RPMI7951 (cell line): ENCODE measurements around the gene FGGY. TPM values are rescaled to one million over a fixed set of nuclear protein-coding genes. Genes with fewer than 3 reads are reported as not detected.

Experiments used
- DNase-seq: peaks from one replicate; pipeline ENCODE4 v3.0.0-alpha.2; 2012; ENCODE audit warnings: low read depth
- total RNA-seq: library from RNA; depleted of rRNA; stranded (reverse); fragments of >200 nt; shearing (Covaris generic); gene quantifications from 2 replicates; pipeline ENCODE4 v1.2.3, GENCODE V29; 2014

Gene FGGY
- total RNA-seq, 1 experiment from 2014 or later: 7.2 TPM

GRCh38 chr1:59678040-59678439, 381.1 kb downstream of the FGGY start:
- DNase-seq: no peak

DNA sequence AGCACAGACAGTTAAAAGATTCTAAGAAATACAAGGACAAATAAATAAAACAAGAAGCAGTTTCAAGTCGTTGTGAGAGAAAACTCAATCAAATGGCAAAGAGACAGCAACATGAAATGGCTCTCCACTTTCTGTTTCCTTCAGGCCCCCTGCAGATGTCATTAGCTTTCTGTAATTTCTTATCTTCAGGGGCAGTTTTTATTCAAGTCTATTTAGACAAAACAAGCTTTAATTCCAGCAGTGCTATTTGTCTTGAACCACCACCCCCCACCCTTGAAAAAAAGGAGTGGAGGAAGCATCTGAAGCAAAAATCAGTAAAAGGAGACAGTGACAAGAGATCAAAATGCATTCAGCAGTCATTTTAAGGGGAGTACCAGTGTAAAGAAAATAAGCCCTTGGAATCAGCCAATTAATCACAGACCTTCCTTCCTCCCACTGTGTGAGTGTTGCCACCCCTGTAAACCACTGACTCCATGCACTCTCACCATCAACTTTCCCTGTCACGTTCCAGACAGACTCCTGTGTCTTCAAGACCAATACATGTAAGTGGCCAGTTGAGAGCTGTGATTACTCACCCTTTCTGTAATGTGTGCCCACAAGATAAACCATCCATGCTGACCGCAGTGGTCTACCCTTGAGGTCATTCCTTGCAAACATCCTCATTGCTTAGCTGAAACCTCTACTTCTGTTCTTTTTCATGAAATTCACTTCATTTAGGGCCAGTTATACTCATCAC, 381.8 kb downstream of the FGGY start:
- peak; percentile 99 for DNase-seq

DNA sequence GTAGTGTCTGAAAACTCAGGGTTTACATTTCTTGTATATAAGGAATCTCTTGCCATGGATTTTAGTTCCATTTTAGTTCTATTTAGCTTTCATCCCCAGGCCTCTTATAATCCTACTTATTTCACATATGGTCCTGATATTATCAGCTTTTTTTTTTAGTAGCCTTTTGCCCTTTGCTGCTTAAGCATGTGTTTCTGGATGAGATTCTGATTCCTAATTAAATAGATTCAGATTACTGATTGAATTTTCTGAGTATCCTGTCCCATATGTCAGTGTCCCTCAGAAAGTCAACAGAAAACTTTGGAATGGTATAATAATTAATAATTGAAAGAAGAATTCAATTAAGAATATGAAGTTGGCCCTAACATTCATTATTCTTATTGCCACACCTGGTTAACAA, 383.1 kb downstream of the FGGY start:
- DNase-seq: no peak

GRCh38 chr1:59682396-59683080, 385.6 kb downstream of the FGGY start:
- DNase-seq: no peak

DNA sequence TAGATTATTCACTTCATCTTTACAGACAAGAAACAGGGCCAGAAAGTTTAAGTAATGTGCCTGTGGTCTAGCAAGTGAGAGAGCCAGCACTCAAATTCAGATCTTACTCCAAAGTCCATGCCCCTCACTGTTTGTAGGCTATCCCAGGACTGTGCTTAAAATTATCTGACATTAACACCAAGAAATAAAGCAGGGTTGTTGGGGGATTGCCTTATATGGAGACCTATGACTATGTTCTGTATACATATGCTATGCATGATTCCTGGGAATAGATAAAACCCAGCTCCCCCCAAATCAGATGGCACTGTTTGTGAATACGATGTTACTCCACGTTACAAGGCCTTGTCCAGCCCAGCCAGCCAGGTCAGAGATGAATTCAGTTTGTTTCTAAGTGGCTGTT, 386.3 kb downstream of the FGGY start:
- no peak for DNase-seq

- no peak for DNase-seq
Observed at GRCh38 chr1:59684698-59685097, 387.8 kb downstream of the FGGY start.

GRCh38 chr1:59685101-59685500, 388.2 kb downstream of the FGGY start:
- no peak for DNase-seq

DNA sequence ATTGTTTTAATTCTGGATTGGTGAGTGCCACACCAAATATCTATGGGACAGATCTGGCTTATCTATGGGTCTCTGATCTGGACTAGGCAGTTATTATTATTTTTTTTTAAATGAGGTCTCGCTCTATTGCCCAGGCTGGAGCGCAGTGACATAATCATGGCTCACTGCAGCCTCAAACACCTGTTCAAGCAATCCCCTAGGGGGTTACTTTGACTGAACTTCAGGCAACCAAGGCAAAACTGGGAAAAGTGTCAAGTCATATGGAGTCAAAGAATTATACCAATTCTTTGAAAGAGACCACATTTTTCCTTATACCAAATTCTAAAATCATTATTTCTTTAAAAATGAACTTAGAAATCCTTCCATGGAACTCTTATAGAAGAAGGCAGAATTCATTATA, 388.8 kb downstream of the FGGY start:
- DNase-seq: no peak

- DNase-seq: peak; percentile 34
Observed at GRCh38 chr1:59686170-59686569, 389.3 kb downstream of the FGGY start.

DNA sequence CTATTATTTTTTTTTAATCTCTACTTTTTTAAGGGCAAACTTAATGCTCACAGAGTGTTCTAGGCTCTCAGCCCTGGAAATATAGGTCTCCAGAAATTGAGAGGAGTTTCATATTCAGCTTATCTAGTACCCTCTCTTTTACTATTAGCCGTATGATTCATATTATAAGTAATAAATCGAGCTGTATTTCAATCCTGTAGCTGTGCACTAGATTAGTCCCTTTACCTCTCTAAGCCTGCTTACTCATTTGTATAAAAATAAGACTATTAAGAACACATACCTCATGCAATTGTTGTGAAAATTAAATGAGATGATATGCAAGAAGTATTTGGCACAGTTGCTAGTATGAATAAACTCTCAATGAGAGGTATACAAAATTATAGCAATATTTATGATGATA, 389.7 kb downstream of the FGGY start:
- DNase-seq: no peak

- no peak for DNase-seq
Observed at GRCh38 chr1:59687081-59687480, 390.2 kb downstream of the FGGY start.

DNA sequence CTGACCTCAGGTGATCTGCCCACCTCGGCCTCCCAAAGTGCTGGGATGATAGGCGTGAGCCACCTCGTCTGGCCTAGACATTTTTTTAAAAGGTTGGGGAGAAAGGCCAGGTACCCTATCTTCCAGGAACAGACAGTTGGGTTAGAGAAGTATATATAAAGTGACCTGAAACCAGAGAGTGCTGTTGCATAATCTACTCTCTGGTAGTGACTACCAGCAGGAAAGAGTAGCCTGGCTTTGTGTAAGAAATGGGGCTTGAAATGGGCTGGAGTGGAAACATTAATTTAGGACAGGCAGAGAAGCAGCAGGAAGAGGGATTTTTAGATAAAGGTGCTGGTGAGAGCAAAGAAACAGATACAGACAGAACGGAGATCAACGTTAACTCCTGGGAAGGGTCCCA, 392.1 kb downstream of the FGGY start:
- DNase-seq: no peak

DNA sequence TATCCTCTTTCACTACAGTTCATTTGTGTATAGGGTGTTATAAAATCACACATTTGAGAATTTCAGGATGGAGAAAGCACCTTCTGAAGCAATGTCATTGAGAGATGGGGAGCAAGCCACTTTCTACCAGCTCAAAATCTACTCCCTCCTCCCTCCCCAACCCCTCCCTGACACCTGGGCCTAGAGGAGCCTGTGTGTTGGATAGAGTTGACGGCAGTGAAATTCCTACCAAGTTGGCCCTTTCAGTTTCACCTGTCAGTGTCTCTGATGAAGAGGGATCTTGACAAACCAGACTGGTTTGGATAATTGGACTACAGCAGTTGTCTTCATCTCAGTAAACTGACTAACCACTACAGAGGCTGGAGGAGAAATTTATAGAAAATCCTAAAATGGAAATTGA, 392.8 kb downstream of the FGGY start:
- no peak for DNase-seq

DNA sequence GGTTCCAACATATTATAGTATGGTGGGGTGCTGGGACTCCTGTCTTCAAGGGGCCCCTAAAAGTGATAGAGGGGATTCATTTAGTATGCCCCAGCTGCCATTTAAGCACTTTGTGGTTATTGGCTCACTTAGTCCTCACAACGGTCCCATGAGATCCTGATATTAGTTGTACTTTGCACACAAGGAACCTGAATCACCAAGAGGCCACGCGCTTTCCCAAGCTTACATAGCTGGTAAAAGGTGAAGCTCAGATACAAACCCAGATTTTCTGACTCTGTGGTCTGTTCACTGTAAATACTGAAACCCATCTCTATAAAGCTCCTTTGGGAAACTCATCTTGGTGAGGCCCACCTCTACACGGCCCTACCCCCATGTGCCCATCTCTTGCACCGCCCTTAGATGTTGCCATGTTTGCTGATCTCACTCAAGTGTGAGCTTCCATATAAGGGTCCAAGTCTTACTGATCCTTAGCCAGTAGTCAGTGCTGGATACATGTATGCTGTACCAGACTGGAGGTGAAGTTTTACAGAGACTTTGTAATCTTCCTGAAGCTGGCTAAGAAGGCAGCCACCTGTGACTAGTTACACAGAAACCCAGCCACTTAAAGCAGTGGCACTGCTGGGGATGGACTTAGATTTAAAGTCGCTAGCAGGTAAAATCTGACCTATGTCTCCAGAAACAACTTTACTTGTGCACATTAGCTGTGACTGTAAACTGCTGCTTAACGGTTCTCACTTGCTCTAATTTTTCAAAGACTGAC, 393.5 kb downstream of the FGGY start:
- DNase-seq: no peak

DNA sequence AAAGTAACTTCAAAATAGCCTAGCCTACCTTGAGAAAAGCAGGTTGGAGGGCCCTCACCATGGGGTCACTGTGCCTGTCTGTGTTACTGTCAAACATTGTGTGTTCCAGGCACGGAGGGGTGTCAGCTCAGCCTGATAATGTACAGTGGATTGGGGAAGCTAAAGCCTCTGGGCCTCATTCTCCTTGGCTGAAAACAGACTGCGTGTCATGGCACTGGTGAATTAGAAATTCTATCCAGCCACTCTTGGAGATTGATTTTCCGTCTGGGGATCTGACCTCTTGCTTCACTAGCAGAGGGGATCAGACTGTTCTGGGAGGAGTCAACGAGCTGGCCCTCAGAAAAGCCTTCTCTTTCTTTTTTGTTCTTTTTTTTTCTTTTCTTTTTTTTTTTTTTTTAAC, 394.4 kb downstream of the FGGY start:
- no peak for DNase-seq

DNA sequence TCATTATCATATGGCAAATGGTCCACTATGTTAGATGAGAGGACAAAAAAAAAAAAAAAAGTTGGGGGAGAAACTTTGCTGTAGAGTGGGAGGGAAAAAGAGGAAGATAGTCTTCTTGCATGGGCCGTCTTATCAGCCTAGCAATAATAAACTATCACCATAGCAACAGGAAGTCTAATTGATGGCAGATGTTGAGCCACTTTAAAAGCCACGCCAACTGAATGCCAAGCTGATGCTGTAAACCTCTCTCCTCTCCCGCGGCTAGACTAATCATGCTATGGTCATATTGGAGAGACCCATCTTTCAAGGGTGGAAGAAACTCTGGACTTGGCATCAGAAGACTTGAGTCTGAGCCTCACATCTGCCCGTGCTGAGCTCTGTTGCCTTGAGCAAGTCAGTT, 395.7 kb downstream of the FGGY start:
- DNase-seq: peak; percentile 98

- no peak for DNase-seq
Observed at GRCh38 chr1:59693406-59693805, 396.5 kb downstream of the FGGY start.

- no peak for DNase-seq
Observed at GRCh38 chr1:59695252-59695651, 398.4 kb downstream of the FGGY start.

DNA sequence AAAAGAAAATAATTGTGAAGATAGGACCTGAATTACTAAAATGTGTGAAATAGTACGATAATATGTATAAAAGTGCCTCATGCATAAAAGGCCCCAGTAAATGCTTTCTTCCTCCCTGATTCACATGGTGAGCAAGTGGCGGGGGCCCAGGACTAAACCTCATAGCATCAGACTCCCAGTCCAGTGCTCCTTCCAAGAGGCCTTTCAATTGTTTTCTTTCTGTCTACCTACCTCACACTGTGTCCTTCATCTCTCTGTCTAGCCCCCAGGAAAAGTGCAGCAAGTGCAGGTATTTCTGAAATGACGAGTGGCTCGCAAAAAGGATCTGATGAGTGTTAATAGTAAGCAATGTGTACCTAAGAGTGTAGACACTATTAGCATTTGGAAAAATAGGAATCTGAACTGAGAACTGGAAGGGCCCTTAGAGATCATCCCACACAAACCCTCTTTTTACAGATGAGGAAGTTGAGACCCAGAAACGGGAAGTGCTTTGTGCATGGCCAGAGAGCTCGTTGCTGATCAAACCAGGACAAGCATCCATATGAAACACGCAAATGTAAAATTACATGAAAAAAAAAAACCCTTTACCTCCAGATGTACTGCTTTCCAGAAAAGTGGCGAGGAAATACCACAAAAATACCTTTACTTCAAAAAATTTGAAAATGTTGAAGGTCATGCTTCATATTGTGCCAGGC, 399.7 kb downstream of the FGGY start:
- DNase-seq: no peak

DNA sequence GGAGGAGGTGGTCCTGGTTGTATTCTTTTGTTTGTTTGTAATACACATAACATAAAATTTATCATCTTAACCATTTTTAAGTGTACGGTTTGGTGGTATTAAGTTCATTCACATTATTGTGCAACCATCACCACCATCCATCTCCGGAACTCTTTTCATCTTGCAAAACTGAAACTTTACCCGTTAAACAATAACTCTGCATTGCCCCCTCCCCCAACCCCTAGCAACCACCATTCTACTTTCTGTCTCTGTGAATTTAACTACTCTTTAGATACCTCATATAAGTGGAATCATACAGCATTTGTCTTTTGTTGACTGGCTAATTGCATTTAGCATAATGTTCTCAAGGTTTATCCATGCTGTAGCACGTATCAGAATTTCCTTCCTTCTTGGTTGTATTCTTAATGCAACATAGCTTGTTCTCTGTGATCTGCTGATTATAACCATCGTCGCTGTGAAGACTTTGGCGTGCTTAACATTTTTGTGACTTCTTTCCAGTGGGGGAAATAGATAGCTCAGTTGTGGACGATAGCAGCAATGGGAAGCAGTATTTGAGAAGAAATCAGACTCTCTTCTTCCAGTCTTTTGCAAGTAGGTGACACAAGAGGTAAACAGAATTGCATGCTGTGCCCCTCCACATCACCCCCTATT, 400.4 kb downstream of the FGGY start:
- peak; percentile 14 for DNase-seq

- DNase-seq: no peak
Observed at GRCh38 chr1:59698386-59698785, 401.5 kb downstream of the FGGY start.
